CD4-positive, alpha-beta T cell treated with Interferon alpha-2 for 1 hour (primary cell): ENCODE results near the gene NDUFC1.

Experiments
- DNase-seq, 2 donors: peaks; one replicate each; pipeline ENCODE4 v3.0.0-alpha.2; 2020 to 2022

NDUFC1 gene

DNA sequence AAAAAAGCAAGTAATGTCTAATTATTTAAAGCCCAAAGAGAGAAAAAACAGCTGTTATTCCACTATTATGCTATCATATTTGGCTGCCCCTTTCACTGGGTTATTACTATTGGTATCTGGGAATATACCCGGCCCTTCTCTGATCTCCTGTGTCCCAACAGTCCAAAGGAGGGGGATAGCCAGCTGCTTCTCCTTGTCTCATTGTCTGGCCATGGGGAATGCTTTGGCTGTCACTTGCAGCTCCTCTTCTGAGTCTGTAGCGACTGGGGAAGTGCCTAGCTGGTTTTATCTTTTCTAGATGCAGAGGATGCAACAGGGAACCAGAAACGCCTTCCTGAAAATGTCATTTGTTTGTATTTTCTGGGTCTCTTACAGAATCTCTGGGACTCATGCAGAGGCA lies 56.1 kb downstream of the NDUFC1 start:
- DNase-seq, result no peak

DNA sequence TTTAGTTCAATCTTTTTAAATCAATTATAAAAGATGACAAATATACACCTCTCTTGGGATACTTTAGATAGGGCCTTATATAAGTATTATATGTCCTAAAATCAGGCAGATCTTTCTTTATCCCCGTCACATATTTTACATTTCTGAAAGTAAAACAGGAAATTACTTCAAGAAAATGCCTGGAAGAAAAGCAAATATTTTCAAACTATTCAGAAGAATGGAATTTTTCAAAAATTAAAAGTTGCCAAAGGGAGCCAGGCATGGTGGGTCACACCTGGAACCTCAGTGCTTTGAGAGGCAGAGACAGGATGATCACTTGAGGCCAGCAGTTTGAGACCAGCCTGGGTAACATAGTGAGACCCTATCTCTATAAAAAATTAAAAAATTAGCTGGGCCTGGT lies 56.7 kb downstream of the NDUFC1 start:
- no peak for DNase-seq

DNA sequence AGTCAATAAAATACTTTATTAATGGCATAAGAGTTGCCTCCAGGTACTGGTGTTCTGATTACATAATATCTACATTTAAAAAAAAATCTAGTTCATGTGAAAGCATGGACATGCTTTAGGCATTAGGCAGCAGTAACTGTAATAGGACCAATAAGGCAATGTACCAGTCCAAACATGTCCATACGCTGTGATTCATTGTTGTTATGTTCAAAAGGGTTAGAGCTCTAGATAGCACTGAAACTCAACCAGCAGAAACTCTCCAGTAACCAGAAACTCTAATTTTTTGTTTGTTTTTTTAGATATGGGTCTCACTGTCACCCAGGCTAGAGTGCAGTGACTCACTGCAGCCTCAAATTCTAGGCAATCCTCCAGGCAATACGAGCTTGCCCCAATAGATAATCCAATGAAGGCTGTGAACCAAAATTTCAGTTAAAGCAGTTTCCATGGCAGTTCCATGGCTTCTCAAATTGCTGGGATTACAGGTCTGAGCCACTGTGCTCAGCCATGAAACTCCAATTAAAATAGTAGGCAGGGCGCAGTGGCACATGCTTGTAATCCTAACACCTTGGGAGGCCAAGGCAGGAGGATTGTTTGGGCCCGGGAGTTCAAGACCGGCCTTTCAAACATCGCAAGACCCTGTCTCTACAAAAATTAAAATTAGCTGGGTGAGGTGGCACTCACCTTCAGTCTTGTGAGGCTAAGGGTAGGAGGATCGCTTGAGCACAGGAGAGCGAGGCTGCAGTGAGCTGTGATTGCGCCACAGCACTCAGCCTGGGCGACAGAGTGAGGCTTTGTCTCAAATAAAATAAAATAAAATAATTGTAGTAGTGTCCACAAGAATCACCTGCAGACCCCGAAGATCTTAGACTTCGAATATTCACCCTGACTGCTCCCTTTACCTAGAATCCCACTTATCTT lies 58.6 kb downstream of the NDUFC1 start:
- DNase-seq, result no peak

DNA sequence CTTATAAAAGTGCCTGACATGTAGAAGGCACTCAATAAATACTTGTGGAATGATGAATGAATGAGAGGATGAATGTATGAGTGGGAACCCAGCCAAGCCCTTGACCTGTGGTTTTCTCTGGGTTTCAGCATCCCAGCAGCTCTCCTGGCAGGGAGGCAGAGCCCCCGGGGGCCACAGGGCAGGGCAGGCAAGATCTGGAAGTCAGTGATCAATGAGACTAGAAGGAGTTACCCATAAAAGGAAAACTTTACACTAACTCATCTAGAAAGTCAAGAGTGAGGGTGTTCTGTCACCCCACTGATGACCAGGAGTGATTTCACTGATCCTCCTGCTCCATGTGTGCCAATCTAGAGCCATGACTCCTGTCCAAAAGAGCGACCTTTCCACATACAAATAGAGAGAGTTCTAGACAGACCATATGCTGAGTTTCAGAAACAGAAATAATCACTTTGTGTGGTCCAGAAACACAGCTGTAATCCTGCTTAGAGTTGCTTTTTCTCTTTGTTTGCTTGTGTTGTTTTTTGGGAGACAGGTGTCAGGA lies 59.7 kb downstream of the NDUFC1 start:
- no peak for DNase-seq

DNA sequence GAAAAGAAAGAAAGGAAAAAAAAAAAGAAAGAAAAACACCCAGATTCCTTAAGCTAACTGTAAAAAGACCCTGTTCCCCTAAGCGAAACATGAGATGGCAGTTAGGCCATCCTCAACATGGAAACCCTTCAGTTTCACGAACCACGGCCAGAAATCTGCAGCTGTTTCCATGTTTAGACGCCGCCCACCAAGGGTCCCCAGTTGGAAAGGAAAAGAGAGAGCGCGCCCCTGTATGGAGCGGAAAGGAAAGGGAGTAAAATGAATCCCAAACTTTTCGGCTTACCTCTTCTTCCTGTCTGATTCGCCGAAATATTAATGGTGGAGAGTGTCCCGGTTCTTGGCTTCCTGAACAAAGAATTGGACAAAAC lies 60.5 kb downstream of the NDUFC1 start:
- DNase-seq, result no peak

DNA sequence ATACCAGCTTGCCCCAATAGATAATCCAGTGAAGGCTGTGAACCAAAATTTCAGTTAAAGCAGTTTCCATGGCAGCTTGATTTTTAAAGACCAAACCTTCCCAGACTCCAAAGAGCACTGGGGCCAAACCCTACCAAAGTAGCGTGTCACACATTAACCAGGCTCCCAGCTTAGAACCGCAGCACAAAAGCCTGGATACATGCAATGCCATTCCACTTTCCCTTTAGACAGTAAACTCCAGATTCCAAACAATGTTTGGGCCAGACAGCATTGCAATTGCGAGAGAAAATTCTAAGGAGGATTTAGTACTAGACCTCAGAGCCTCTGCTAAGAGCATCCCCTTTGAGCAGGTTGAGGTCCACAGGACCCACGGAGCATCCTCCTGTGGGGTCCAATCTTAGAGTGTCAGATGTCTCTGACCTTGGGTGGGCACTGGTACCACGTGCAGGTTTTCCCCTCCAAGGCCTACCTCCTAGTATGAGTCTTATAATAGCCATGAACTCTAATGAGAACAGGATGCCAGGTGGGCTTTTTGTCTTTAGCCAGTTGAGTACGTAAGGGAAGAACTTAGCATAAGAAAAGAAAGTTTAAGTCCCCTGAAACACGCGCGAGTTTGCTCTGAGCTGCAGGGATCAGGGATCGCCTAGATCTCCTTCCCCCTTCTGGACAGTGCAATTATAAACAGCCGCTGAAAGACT lies 61.0 kb downstream of the NDUFC1 start:
- DNase-seq, result no peak
